Measurements from ENCODE around the gene HES4.
"Not testable (repeated sequence)": the region's sequence is repeated elsewhere in the genome, so short reads cannot be mapped to it uniquely, and the experiment has no call there.

Gene HES4

GRCh38 chr1:978835-979743 is 20.8 kb downstream of the HES4 start:
- no peak for DNase-seq

DNA sequence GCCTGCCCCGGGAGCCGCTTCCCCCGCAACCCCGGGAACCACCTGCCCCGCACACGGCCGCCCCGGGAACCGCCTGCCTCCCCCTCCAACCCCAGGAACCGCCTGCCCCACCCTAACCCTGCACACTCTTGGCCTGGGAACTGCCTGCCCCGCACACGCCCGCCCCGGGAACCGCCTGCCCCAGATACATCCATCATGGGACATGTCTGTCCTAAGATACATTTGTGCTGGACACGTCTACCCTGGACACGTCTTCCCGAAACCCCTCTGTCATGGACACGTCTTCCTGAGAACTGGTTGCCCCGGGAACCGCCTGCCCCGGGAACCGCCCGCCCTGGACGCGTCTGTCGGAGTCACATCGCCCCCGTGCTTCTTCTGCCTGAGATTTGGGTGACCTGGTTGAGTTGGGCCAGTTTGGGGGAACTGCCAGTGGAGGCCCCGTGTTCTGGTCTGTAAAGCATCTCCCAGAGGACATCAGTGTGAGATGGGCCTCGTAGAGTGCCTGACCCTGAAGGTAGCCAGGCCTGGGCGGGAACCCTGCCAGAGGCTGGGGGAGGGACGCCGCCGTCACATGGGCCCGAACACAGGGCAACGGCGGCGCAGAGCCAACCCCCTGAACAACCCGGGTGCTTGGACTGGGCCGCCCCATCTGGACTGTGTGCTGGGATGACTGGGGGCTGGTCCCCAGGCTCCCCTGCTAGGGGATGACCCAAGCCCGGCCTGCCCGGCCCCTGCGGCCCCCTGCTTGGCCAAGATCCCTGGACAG is 21.6 kb downstream of the HES4 start:
- DNase-seq = no peak

- DNase-seq = not testable (repeated sequence)
These were observed 23.1 kb downstream of the HES4 start for GRCh38 chr1:976791-977190.

GRCh38 chr1:975896-976683 is 23.8 kb downstream of the HES4 start:
- peak; percentile 47 for DNase-seq

DNA sequence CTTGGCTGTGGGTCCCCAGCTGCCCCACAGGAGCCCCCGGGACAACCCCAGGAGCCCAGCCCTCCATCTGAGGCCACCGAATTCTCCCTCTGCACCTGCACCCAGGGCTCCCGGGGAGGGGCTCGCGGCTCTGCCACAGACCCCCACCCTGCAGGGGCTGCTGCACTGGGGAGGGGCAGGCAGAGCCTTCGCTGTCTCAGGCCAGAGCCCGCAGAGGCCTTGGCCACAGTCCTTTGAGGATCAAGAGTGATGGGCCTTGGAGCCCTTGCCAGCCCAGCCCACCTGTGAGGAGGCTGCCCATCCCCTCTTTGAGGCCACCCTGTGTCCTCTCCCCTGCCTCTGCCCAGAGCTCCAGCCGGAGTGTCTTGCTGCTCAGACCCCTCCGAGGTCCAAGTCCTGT is 24.5 kb downstream of the HES4 start:
- DNase-seq = no peak

GRCh38 chr1:974687-975328 is 25.1 kb downstream of the HES4 start:
- no peak for DNase-seq

DNA sequence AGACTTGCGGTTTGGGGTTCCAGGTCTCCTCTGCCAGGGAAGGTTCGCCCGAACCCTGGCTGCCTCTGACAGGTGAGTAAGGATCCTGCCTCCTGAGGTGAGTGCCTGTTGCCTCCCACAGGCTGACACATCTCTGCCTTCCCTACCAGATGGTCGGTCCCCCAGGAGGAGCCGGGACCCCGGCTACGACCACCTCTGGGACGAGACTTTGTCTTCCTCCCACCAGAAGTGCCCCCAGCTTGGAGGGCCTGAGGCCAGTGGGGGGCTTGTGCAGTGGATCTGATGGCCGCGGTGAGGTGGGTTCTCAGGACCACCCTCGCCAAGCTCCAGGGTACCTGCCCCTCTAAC is 25.6 kb downstream of the HES4 start:
- no peak for DNase-seq

DNA sequence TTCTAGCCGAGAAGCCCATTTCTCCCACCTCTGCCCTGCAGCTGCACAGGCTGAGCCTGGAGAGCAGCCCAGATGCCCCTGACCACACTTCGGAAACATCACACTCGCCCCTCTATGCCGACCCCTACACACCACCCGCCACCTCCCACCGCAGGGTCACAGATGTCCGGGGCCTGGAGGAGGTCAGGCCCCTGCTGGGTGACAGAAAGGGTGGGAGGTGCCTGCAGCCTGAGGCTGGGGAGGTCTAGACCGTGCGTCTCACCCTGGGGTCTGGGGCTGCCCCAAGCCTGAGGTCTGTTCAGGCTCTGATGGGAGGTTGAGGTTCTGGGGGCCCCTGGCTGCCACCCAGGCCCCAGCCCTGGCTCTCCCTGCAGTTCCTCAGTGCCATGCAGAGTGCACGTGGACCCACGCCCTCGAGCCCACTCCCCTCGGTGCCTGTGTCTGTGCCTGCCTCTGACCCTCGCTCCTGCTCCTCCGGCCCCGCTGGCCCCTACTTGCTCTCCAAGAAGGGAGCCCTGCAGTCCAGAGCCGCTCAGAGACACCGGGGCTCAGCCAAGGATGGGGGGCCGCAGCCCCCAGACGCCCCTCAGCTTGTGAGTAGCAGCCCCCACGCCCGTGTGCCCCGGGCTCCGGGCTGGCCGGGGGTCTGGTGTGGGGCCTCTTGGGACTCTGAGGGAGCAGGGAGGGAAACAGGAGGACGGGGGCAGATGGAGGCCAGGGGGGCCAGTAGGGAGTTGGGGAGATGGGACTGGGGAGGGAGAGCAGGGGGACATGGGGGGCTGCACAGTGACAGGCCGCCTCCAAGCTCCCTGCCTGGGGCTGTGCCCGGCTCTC is 26.2 kb downstream of the HES4 start:
- DNase-seq = no peak

DNA sequence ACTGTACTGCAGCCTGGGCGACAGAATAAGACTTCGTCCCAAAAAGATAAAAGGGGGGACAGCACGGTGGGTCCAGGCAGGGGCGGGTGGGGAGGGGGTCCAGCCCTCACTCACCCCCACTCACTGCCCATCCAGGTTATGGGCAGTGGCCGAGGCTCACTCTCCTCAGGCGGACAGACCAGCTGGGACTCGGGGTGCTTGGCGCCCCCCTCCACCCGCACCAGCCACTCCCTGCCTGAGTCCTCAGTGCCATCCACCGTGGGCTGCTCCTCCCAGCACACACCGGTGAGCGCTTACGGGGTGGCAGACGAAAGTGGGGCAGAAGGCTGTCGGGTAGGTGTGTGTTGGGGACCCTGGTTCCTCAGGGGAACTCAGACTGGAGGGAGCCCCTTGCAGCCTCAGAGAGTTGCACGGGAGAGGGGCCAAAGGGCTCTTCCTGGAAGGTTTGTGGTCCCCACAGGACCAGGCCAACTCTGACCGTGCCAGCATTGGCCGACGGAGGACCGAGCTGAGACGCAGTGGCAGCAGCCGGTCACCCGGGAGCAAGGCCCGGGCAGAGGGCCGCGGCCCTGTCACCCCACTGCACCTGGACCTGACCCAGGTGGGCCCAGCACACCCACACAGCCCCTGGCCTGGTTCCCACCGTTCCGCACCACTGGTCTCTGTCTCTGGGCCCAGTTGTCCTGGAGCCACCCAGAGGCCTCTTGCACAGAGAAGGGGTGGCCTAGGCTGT is 27.0 kb downstream of the HES4 start:
- no peak for DNase-seq

GRCh38 chr1:971751-972506 is 28.0 kb downstream of the HES4 start:
- DNase-seq = no peak

- DNase-seq = no peak
These were observed 28.7 kb downstream of the HES4 start for GRCh38 chr1:970973-971730.

DNA sequence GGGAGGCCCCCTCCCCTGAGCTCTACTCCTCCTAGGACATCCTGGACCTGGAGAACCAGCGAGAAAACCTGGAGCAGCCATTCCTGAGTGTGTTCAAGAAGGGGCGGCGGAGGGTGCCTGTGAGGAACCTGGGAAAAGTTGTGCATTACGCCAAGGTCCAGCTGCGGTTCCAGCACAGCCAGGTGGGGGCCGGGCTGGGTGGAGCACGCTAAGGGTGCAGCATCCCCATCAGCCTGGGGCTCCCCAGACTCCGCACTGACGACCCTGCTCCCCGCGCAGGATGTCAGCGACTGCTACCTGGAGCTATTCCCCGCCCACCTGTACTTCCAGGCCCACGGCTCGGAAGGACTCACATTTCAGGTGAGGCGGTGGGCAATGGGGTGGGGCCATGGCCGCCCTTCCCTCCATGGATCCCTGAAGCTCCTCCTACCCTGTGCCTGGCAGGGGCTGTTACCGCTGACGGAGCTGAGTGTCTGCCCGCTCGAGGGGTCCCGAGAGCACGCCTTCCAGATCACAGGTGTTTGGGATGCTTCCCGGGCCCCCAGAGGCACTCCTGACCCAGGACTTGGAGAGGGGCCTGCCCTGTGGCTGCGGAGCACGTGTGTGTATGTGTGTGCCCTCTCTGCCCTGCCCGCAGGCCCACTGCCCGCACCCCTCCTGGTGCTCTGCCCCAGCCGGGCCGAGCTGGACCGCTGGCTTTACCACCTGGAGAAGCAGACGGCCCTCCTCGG is 29.5 kb downstream of the HES4 start:
- DNase-seq = no peak

- DNase-seq = no peak
These were observed 30.5 kb downstream of the HES4 start for GRCh38 chr1:969260-969855.

DNA sequence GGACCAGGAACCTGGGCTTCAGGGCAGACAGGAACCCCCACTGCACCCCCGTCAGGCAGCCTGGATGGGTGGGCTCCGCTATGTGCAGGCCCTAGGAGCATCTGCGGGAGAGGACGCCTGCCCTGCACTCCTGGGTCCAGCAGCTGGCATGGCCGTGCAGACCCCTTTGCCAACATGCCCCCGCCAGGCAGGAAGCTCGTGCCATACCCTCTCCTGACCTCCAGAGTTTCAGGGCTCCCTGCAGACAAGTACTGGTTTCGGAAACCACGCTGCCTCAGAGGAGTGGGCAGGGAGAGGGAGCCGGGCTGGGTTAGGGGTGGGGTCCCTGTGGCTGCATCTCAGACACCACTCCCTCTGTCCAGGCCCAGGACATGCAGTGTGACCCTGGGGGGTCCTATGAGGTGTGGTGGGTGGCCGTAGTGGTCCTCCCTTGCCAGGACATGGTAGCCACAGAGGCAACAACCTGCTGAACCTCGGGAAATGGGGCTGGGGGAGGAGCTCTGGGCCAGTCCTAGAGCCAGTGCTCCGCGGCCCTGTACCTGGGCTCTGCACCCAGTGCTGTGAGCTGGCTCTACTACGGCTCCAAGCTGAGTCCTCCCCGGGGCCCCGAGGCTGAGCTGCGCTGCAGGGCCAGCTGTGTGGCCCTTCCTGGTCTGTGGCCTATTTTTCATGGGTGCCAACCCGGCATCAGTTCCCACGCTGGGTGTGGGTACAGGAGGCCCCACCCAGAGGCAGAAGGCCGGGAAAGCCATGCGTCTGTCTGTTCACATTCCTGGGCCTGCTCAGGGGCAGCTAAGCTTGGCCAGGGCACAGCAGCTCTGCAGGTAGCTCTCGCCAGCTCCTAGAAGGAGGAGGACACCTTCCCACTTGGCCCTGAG is 32.2 kb downstream of the HES4 start:
- no peak for DNase-seq

- no peak for DNase-seq
These were observed 33.1 kb downstream of the HES4 start for GRCh38 chr1:966704-967300.

- DNase-seq = no peak
These were observed 33.7 kb downstream of the HES4 start, which contains the start of gene PLEKHN1 for GRCh38 chr1:966135-966703. PLEKHN1 (plus strand) TSS chr1:966482; CDS start chr1:966532, 50 bp downstream.
